ENCODE data around the gene GTF3C4.

GTF3C4 gene
- 28.5 to 41.5 reads per million in 2 donors for total RNA-seq

GRCh38 chr9:132670457-132671391 is at the start of gene GTF3C4:
GTF3C4 (plus strand) TSS chr9:132670464; CDS start chr9:132670599, 135 bp downstream.
- DNase-seq, result peak; percentile 9 to 80 (median 56)

DNA sequence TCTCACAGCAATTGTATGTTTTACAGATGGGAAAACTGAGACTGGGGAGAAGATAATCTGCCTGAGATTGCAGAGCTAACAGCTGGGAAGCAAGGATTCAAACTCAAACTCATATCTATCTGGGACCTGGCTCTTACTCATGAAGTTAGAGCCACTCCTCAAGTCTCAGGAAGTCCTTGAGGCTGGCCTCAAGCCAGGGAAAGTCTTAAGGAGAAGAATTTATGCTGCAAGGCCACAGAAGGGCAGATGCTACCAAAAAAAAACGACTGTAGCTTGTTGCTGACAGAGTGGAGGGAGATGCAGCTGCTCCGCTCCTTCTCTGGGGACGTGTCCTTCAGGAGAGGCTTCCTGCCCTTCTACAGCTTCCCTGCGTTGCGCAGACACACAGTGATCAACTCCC is 48.1 kb upstream of the GTF3C4 start:
- DNase-seq, result no peak

DNA sequence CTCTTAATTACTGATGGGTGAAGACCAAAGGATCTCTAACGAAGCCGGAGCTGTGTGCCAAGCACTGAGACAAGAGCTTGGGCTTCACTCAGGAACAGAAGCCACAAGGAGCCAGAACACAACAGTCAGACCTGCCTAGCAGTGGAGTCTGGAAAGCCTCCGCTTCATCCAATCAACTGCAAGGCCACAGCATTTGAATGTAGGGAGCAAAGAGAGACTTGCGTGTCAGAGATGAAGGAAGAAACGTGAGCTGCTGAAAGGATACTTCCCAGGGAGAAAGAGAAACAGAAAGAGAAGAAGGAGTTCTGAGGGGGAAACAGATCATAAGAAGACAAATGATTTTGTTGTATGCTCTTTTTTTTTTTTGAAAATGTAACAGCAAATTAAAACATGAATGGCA is 44.0 kb upstream of the GTF3C4 start:
- no peak for DNase-seq

DNA sequence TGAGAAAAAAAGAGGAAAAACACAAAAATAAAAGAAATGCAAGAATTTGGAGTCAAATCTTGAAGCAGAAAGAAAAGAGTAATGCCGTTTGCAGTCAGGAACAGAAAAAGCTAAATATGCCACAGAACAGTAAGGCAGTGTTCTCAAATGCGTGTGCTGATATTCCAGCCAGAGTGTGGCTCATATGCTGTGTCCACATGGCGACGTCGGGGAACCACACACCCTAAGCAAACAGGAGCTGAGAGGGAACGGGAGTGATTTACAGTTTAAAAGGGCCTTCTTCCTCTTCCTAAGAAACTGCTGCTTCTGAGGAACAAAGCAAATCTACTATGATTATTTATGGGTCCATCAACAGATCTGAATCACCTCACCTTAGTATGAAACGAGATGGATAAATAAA is 43.2 kb upstream of the GTF3C4 start:
- no peak for DNase-seq

DNA sequence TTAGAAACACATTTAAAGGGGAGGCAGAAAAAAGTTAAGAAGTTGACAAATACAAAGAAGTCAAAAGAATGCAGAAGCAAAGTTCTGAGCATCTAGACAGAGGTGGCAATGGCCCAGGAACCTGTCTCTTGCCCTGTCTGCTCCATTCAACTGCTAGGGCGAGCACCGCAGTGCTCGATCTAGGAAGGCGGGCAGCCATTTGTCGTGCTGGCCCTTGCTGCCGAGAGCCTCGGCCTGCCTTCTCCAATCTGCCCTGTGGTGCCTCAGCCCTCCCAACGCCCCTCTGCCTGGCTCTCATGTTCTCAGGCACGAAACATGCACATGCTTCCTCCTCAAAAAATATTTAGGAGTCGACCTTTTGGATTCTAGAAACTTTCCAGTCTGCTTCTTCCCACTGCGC is 42.7 kb upstream of the GTF3C4 start:
- no peak for DNase-seq

DNA sequence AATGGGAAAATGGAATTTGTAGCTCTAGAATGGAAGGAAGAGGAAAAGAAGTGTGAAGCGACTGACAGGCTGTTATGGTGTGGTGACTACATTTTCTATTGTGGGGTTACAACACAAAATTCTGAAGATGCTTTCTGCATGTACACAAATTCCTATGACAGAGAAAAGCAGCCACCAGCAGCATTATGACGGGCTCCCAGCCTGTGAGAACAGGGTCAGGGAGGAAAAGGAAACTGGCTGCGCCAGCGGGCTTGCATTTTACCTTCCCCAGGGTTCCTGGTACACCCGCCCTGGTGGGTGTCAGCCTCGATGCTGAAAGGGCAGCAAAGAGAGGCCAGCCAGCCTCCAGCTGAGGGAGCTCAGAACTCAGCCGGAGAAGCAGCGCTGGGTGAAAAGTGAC is 41.5 kb upstream of the GTF3C4 start:
- DNase-seq, result no peak

DNA sequence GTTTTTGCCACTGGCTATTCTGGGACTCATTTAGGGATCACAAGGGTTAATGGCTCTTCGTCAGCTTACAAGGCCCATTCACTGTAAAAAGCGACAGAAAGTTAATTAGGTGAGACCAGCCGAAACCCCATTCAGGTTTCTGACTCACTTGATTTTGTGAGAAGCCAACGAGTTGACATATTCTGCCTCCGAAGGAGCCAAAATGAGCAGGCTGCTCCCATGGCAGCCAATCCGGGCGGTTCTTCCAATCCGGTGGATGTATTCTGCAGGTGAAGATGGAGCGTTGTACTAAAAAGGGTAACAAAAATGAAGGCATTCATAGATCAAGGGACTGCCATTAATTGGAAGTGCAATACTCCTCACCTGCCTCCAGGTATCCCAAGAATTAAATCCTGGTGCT is 40.1 kb upstream of the GTF3C4 start:
- no peak for DNase-seq

DNA sequence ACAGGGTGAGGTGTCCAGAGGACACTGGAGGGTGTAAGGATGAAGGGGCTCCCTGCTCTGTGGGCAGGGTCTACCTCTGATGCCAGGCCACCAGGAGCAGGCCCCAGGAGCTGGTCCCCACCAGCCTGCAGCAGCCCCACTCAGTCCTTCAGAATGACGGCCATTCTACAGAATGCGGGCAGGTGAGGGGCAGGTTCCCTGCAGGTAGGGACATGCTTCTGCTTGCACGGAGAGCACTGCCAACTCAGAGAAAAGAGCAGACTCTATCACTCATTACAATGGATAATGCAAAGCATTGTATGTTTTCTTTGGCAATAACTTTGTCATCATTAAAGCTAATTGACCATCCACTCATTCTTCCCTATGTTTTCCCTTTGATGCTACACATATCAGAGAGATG is 39.5 kb upstream of the GTF3C4 start:
- DNase-seq, result no peak

GRCh38 chr9:132631280-132631679 is 39.0 kb upstream of the GTF3C4 start:
- no peak for DNase-seq

DNA sequence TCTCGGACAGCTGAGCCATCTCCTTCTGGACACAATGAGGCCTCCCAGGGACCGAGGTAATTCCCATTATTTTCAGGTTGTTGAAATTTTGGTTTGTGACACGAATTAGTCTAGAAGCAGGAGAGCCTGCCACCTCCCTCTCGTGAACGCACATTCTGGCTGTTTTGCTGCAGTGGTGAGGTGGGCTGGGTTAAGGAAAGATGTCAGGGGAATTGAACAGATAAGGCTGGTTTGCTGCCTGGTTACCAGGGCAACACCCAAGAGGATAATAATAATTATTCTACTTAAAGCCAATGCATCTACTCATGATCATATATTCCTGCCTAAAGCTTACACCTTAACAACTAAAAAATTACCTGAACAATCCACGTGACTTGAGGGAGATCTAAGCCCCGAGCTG is 38.6 kb upstream of the GTF3C4 start:
- no peak for DNase-seq

GRCh38 chr9:132632413-132633129 is 37.7 kb upstream of the GTF3C4 start:
- no peak for DNase-seq

DNA sequence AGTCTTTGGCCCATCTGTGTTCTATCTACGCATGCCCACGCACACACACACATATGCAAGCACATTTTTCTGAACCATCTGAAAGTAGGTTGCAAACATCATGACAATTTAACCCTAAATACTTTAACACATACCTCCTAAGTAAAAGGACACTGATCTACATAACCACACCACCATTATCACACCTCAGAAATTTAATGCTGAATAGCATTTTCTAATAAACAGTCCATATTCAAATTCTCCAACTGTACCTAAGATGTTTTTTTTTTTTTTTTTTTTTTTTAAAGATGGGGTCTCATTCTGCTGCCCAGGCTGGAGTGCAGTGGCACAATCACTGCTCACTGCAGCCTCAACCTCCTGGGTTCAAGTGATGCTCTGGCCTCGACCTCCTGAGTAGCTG is 35.9 kb upstream of the GTF3C4 start:
- DNase-seq, result no peak

GRCh38 chr9:132637351-132637750 is 32.9 kb upstream of the GTF3C4 start:
- no peak for DNase-seq

GRCh38 chr9:132637801-132638200 is 32.5 kb upstream of the GTF3C4 start:
- no peak for DNase-seq

DNA sequence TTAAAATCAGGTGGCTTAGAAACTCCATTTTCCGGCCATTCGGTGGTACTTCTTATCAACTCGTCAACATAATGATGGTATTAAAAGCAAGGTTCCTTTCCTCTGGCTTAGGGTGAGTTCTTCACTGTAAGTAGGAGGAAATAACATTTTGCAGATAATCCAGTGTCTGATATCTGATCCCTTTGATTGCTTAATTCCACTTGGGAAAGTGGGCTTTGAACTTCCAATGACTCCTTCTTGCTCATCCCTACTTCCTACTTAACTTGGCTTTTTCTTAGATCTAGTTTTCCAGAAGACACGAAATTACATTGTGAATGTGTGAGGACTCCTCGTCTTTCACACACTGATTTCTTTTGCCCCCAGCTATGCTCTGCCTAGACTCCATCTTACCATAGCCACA is 32.0 kb upstream of the GTF3C4 start:
- DNase-seq, result no peak

GRCh38 chr9:132639322-132639721 is 30.9 kb upstream of the GTF3C4 start:
- DNase-seq, result no peak

DNA sequence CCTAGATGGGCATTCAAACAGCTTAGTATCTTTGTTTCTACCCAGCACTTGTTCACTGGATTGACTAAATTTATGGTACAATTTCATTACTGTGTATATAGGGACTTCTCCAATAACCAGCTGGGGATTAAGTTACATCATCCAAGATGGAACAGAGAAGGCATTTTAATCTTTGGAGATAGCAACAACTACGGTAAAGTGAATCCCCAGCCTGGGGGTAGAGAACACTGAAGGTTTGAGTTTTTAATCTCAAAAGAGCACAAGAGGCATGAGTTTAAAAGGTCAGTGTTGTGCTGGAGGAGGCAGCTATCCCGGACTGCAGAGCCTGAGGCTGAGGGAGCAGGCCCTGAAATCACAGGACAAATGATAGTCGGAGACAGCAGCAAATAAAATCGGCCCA is 29.0 kb upstream of the GTF3C4 start:
- DNase-seq, result no peak

GRCh38 chr9:132644251-132644650 is 26.0 kb upstream of the GTF3C4 start:
- DNase-seq, result peak in 1 of 5 experiments; percentile 32

- no peak for DNase-seq
Observed at GRCh38 chr9:132645306-132645705, 25.0 kb upstream of the GTF3C4 start.

GRCh38 chr9:132645711-132646110 is 24.6 kb upstream of the GTF3C4 start:
- no peak for DNase-seq

DNA sequence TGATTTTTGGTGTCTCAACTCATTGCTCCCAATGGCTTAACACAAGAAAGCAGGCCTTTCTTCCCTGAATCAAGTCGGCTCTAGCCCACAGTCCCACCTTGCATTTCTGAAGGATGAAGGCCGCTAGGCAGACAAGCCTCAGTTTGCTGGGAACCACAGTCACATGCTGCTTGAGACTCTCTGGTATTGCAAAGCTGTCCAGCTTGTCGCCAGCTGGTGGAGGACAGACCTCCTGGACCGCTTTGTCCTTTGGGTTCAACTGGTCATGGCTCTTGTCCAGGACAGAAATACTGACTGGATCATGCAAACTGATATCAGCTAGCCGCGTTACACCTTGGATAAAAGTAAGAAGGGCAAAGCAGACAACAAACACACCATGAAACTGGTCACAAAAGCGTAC is 23.5 kb upstream of the GTF3C4 start:
- no peak for DNase-seq

- no peak for DNase-seq
Observed at GRCh38 chr9:132647355-132647754, 22.9 kb upstream of the GTF3C4 start.

DNA sequence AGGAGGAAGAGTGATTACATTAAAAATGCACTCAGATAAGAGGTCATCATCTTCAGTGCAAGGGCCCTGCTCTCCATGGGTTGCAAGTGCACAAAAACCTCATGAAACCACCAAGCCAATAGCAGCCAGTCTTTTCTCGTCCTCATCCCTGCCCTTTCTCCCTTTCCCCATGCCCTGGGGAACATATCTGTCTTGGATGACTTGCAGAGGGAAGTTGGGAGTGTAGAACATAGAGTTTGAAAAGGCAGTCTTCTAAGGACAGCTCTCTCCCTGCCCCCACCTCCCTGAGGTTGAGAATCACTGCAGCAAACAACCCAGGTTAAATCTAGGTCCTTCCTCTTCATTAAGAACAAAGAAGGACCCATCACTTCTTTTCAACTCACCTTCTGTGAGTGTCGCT is 22.5 kb upstream of the GTF3C4 start:
- no peak for DNase-seq

GRCh38 chr9:132648283-132648682 is 22.0 kb upstream of the GTF3C4 start:
- no peak for DNase-seq
